Stomach (tissue), 9 donors: ENCODE data around the gene BRAF. TPM values are rescaled to one million over a fixed set of nuclear protein-coding genes. Genes with fewer than 3 reads are reported as not detected.

Experiments
- DNase-seq, 2 donors: peaks; one replicate each; pipeline versions ENCODE4 v3.0.0 to v3.0.0-alpha.2; 2013 to 2019
- H3K27ac ChIP-seq, 5 donors: fragments of 200-600 bp in 4 of 5; sonication (generic) in 4 of 5; one replicate each; pipeline ENCODE4 v1.5.1; 2013 to 2019; ENCODE audit warnings: mild to moderate bottlenecking in 1 of 5, moderate library complexity in 1 of 5
- H3K27me3 ChIP-seq, 3 donors: fragments of 200-600 bp; sonication (generic); one replicate each; pipeline ENCODE4 v1.5.1; 2017 to 2019; ENCODE audit warnings: mixed run types in 1 of 3
- H3K36me3 ChIP-seq, 4 donors: fragments of 200-600 bp; sonication (generic); 1 replicate in 3 of 4; 2 replicates in 1 of 4; pipeline ENCODE4 v1.5.1; 2016 to 2019
- H3K4me1 ChIP-seq, 4 donors: fragments of 200-600 bp; sonication (generic); one replicate each; pipeline ENCODE4 v1.5.1; 2016 to 2019
- H3K4me3 ChIP-seq, 4 donors: fragments of 200-600 bp; sonication (generic) in 3 of 4; one replicate each; pipeline ENCODE4 v1.5.1; 2016 to 2019; ENCODE audit warnings: mild to moderate bottlenecking in 1 of 4
- H3K9me3 ChIP-seq, 4 donors: fragments of 200-600 bp; sonication (generic); one replicate each; pipeline ENCODE4 v1.5.1; 2016 to 2019
- CTCF ChIP-seq, 7 experiments: fragments of 450-650 bp in 4 of 7; fragments of 200-600 bp in 3 of 7; sonication (generic) in 3 of 7; IDR thresholded peaks; one replicate each; pipeline ENCODE4 v1.5.1; 2016 to 2019; ENCODE audit warnings: antibody characterized with exemption in 7 of 7, control low read depth in 2 of 7, mild to moderate bottlenecking in 1 of 7
- EP300 ChIP-seq: sonication (generic); formaldehyde crosslinking; IDR thresholded peaks from one replicate; pipeline ENCODE4 v1.6.1; 2017; ENCODE audit warnings: antibody characterized with exemption
- POLR2A ChIP-seq, 4 donors: fragments of 450-650 bp; IDR thresholded peaks; one replicate each; pipeline ENCODE4 v1.6.1; 2016; ENCODE audit warnings: antibody characterized with exemption in 4 of 4, control low read depth in 2 of 4, mild to moderate bottlenecking in 1 of 4, moderate library complexity in 1 of 4
- POLR2AphosphoS5 ChIP-seq, 3 donors: sonication (generic); formaldehyde crosslinking; IDR thresholded peaks; one replicate each; pipeline ENCODE4 v1.6.1; 2016; ENCODE audit warnings: antibody characterized with exemption in 3 of 3
- WGBS, 5 donors: extraction: QIAGEN DNeasy Blood & Tissue Kit in 3 of 5; methylation state at CpG; one replicate each; pipeline versions ENCODE4 v1.1.5 to v1.1.7; 2013 to 2018; 5-methylcytosine and 5-hydroxymethylcytosine counted together
- intact Hi-C: fragments of 100-400 bp; cut with DNase I; formaldehyde crosslinking; loops from one replicate; pipeline ENCODE4 v1.15.1; 2023; ENCODE audit warnings: low total_unique reads
- polyA plus RNA-seq, 3 donors: library from polyadenylated mRNA; stranded (reverse); fragments of 200-250 nt; gene quantifications; one replicate each; pipeline ENCODE4 v1.2.3, GENCODE V29; 2013
- total RNA-seq, 5 donors: library from RNA; depleted of rRNA; stranded (reverse); fragments of >200 nt; gene quantifications; one replicate each; pipeline versions ENCODE4 v1.1.0 to v1.2.3, GENCODE V29; 2014 to 2016
- donor health status: healthy with polysubstance abuse.
- donor health status: Bipolar disorder and iron deficiency.
- donor health status: healthy.

Gene BRAF
- total and polyA plus RNA-seq, 8 donors = 3.9 to 105 (median 33.3) TPM

GRCh38 chr7:140898786-140899536 is 25.8 kb downstream of the BRAF start:
- no peak overlapping the region for H3K4me3 ChIP-seq
- no peaks in the 10 kb centered on the region for H3K27me3 ChIP-seq
- H3K4me1 ChIP-seq = peaks cover 3 to 32% (median 22%) of the 10 kb centered on the region in 4 donors
- 49 to 61% (median 55%) methylated on average over 3 of the region's 3 CpGs for WGBS, 5 donors
- no peak for TF ChIP-seq POLR2AphosphoS5 (IDR thresholded peaks at IDR 0.05)
- H3K36me3 ChIP-seq = no peaks in the 10 kb centered on the region
- intact Hi-C loops = no loop called here
- no peak overlapping the region for H3K27ac ChIP-seq
- no peak for DNase-seq
- H3K9me3 ChIP-seq = no peaks in the 10 kb centered on the region

- Histone ChIP-seq H3K4me1 (peaks cover 3 to 45% (median 25%) of the 10 kb centered on the region in 4 donors), H3K36me3 (no peaks in the 10 kb centered on the region), H3K27ac (no peak overlapping the region), H3K9me3 (no peaks in the 10 kb centered on the region), H3K4me3 (no peak overlapping the region), H3K27me3 (no peaks in the 10 kb centered on the region)
- DNase-seq = no peak
- TF ChIP-seq POLR2A (IDR thresholded peaks at IDR 0.05) = no peak
- TF ChIP-seq POLR2AphosphoS5 (IDR thresholded peaks at IDR 0.05) = no peak
- no peak for TF ChIP-seq EP300
- no peak for TF ChIP-seq CTCF (IDR thresholded peaks at IDR 0.05)
- 77 to 82% (median 80%) methylated on average over 3 of the region's 3 CpGs for WGBS, 5 donors
- intact Hi-C loops = no loop called here
Observed at GRCh38 chr7:140896996-140897395, 27.7 kb downstream of the BRAF start.

GRCh38 chr7:140889645-140890044 is 35.1 kb downstream of the BRAF start:
- Histone ChIP-seq H3K9me3 (no peaks in the 10 kb centered on the region), H3K36me3 (no peaks in the 10 kb centered on the region), H3K4me3 (no peak overlapping the region), H3K27me3 (no peaks in the 10 kb centered on the region), H3K27ac (no peak overlapping the region), H3K4me1 (peaks cover 0 to 53% (median 35%) of the 10 kb centered on the region in 4 donors)
- no peak for TF ChIP-seq POLR2A (IDR thresholded peaks at IDR 0.05)
- no peak for TF ChIP-seq POLR2AphosphoS5 (IDR thresholded peaks at IDR 0.05)
- TF ChIP-seq EP300 = no peak
- no peak for TF ChIP-seq CTCF (IDR thresholded peaks at IDR 0.05)
- 88 to 100% (median 90%) methylated on average over 1 of the region's 1 CpG for WGBS, 5 donors
- DNase-seq = no peak
- intact Hi-C loops = no loop called here

GRCh38 chr7:140889150-140889549 is 35.6 kb downstream of the BRAF start:
- no peak for DNase-seq
- TF ChIP-seq EP300 (no peak), CTCF (IDR thresholded peaks at IDR 0.05) (no peak), POLR2A (IDR thresholded peaks at IDR 0.05) (no peak), POLR2AphosphoS5 (IDR thresholded peaks at IDR 0.05) (no peak)
- H3K36me3 ChIP-seq = no peaks in the 10 kb centered on the region
- H3K9me3 ChIP-seq = no peaks in the 10 kb centered on the region
- H3K4me1 ChIP-seq = peaks cover 0 to 52% (median 34%) of the 10 kb centered on the region in 4 donors
- H3K27ac ChIP-seq = no peak overlapping the region
- H3K4me3 ChIP-seq = no peak overlapping the region
- no peaks in the 10 kb centered on the region for H3K27me3 ChIP-seq
- WGBS, 5 donors = 76 to 96% (median 82%) methylated on average over 1 of the region's 1 CpG
- intact Hi-C loops = no loop called here

- 82 to 88% (median 84%) methylated on average over 4 of the region's 4 CpGs for WGBS, 5 donors
- H3K27ac ChIP-seq = no peak overlapping the region
- H3K4me3 ChIP-seq = no peak overlapping the region
- no peaks in the 10 kb centered on the region for H3K27me3 ChIP-seq
- no peak for TF ChIP-seq CTCF (IDR thresholded peaks at IDR 0.05)
- no peak for TF ChIP-seq POLR2A (IDR thresholded peaks at IDR 0.05)
- no peak for TF ChIP-seq POLR2AphosphoS5 (IDR thresholded peaks at IDR 0.05)
- no peak for TF ChIP-seq EP300
- intact Hi-C loops = no loop called here
- no peak for DNase-seq
- no peaks in the 10 kb centered on the region for H3K9me3 ChIP-seq
- H3K36me3 ChIP-seq = no peaks in the 10 kb centered on the region
- peaks cover 0 to 46% (median 31%) of the 10 kb centered on the region in 4 donors for H3K4me1 ChIP-seq
Observed at GRCh38 chr7:140888087-140888486, 36.6 kb downstream of the BRAF start.
